HUES6 (cell line): ENCODE data around the gene ARID3C.

Experiments used
- H3K27ac ChIP-seq: 2 replicates; pipeline ENCODE4 v1.7.0; 2013; ENCODE audit warnings: low read depth, mild to moderate bottlenecking, low read length, inconsistent platforms
- H3K27me3 ChIP-seq: 2 replicates; pipeline ENCODE4 v1.6.1; 2013; ENCODE audit warnings: low read length; ENCODE audit not compliant: control insufficient read depth, insufficient read depth
- H3K36me3 ChIP-seq: 2 replicates; pipeline ENCODE4 v1.6.1; 2013; ENCODE audit warnings: low read length; ENCODE audit not compliant: control insufficient read depth, insufficient read depth
- H3K4me1 ChIP-seq: 2 replicates; pipeline ENCODE4 v1.6.1; 2013; ENCODE audit warnings: low read length; ENCODE audit not compliant: control insufficient read depth, insufficient read depth
- H3K4me3 ChIP-seq: 2 replicates; pipeline ENCODE4 v1.5.1; 2013; ENCODE audit warnings: low read depth, low read length
- H3K9ac ChIP-seq: one replicate; pipeline ENCODE4 v1.6.1; 2013; ENCODE audit warnings: mild to moderate bottlenecking, low read length
- H3K9me3 ChIP-seq: 2 replicates; pipeline ENCODE4 v1.6.1; 2013; ENCODE audit warnings: low read depth, low read length; ENCODE audit not compliant: control insufficient read depth, insufficient read depth

ARID3C gene

DNA sequence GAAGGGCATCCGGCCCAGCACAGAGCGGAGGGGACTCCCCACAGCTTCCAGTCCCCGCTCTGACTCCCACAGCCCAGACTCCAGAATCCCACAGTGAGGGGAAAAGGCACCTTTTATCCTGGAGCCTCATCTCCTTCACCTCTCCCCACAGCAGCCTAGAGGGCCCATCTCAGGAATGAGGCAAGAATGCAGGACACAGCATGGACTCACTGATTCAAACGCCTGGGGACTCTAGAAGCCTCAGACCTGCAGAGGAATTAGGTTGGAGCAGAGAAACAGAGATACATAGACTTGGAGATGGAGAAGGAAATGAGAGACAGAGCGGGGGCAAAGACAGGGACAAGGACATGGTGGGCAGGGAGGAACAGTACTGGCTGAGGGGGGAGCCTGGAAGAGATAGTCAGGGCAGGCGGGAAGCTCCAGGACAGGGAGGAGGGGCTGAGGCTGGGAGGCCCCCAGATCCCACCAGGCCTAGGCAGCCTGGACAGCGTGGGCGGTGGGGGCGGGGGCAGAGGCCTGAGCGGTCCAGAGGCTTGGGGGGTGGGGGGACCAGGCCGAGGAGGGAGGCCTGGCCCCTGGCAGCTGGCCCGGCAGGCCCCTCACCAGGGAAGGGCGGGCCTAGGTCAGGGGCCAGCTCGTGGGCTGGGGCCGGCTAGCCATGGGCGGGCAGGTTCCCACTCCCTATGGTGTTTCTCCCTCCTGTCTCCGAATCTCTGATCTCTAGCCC is 55.1 kb downstream of the ARID3C start:
- Histone ChIP-seq H3K9ac (no peak overlapping the region), H3K27me3 (peaks cover 26% of the 10 kb centered on the region), H3K27ac (no peak overlapping the region), H3K9me3 (no peaks in the 10 kb centered on the region), H3K4me3 (no peak overlapping the region), H3K4me1 (peaks cover 57% of the 10 kb centered on the region), H3K36me3 (no peaks in the 10 kb centered on the region)

DNA sequence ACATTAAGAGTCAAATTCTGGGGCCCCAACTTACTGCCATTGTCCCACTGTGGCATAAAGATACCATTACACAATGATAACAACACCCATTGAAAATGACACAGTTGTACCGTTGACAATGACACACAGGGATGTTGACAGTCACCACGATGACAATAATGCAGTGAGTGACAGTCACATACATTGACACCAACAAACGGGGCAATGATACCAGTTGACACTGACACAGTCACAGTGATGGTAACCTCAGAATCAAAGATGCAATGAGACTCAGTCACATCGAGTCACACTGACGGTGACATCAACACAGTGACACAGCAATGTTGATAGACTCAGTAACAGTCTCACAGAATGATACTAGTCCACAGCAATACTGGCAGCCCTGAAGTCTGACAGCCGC is 56.2 kb downstream of the ARID3C start:
- H3K36me3 ChIP-seq, result no peaks in the 10 kb centered on the region
- peaks cover 21% of the 10 kb centered on the region for H3K27me3 ChIP-seq
- no peak overlapping the region for H3K27ac ChIP-seq
- H3K4me1 ChIP-seq, result peaks cover 59% of the 10 kb centered on the region
- no peak overlapping the region for H3K9ac ChIP-seq
- H3K4me3 ChIP-seq, result no peak overlapping the region
- H3K9me3 ChIP-seq, result no peaks in the 10 kb centered on the region

GRCh38 chr9:34572092-34572491 is 56.8 kb downstream of the ARID3C start:
- Histone ChIP-seq H3K4me3 (no peak overlapping the region), H3K4me1 (peaks cover 54% of the 10 kb centered on the region), H3K9me3 (no peaks in the 10 kb centered on the region), H3K36me3 (no peaks in the 10 kb centered on the region), H3K27me3 (peaks cover 16% of the 10 kb centered on the region), H3K9ac (no peak overlapping the region), H3K27ac (no peak overlapping the region)

DNA sequence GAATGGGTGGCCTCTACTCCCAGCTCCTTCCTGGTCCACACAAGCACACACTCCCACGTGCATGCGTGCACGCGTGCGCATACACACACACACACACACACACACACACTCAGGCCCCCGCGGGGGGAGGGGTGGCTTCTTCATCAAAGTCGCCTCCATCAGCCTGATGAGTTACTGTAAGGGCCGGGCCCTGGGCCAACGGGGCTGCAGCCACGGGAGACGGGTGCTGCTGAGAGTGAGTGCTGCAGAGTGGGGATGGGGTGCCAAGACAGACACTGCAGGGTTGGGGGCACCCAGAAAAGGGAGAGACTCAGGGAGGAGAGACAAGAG is 57.4 kb downstream of the ARID3C start:
- Histone ChIP-seq H3K9ac (no peak overlapping the region), H3K27me3 (peaks cover 10% of the 10 kb centered on the region), H3K4me3 (no peak overlapping the region), H3K27ac (no peak overlapping the region), H3K4me1 (peaks cover 52% of the 10 kb centered on the region), H3K36me3 (no peaks in the 10 kb centered on the region), H3K9me3 (no peaks in the 10 kb centered on the region)
